Gastroesophageal sphincter (tissue), 4 donors: ENCODE data around the gene BEGAIN. TPM values are rescaled to one million over a fixed set of nuclear protein-coding genes. Genes with fewer than 3 reads are reported as not detected.

ENCODE experiments used
- ATAC-seq: fragments of 150-250 bp; one replicate; pipeline ENCODE4 v1.9.1; 2016; ENCODE audit warnings: mild to moderate bottlenecking, moderate library complexity
- H3K27ac ChIP-seq, 4 donors: fragments of 200-600 bp; sonication (generic) in 3 of 4; 1 replicate in 3 of 4; 2 replicates in 1 of 4; pipeline ENCODE4 v1.5.1; 2016 to 2019
- H3K27me3 ChIP-seq: fragments of 200-600 bp; sonication (generic); one replicate; pipeline ENCODE4 v1.5.1; 2019
- H3K36me3 ChIP-seq, 2 donors: fragments of 200-600 bp; sonication (generic); one replicate each; pipeline ENCODE4 v1.5.1; 2019; ENCODE audit warnings: control low read depth in 1 of 2
- H3K4me1 ChIP-seq, 3 donors: fragments of 200-600 bp; sonication (generic); 1 replicate in 2 of 3; 2 replicates in 1 of 3; pipeline ENCODE4 v1.5.1; 2016 to 2019; ENCODE audit warnings: control low read depth in 2 of 3
- H3K4me3 ChIP-seq, 2 donors: fragments of 200-600 bp; sonication (generic); one replicate each; pipeline ENCODE4 v1.5.1; 2019; ENCODE audit warnings: mild to moderate bottlenecking in 1 of 2, moderate library complexity in 1 of 2
- H3K9me3 ChIP-seq, 3 donors: fragments of 200-600 bp; sonication (generic); one replicate each; pipeline ENCODE4 v1.5.1; 2017 to 2019; ENCODE audit warnings: control low read depth in 2 of 3
- EP300 ChIP-seq: sonication (generic); formaldehyde crosslinking; IDR thresholded peaks from one replicate; pipeline ENCODE4 v1.6.1; 2017; ENCODE audit warnings: antibody characterized with exemption, mild to moderate bottlenecking
- POLR2A ChIP-seq, 2 donors: fragments of 450-650 bp; IDR thresholded peaks; one replicate each; pipeline ENCODE4 v1.6.1; 2017; ENCODE audit warnings: antibody characterized with exemption in 2 of 2, mild to moderate bottlenecking in 2 of 2, moderate library complexity in 1 of 2
- POLR2AphosphoS5 ChIP-seq: sonication (generic); formaldehyde crosslinking; IDR thresholded peaks from one replicate; pipeline ENCODE4 v1.6.1; 2017; ENCODE audit warnings: antibody characterized with exemption
- WGBS, 2 donors: methylation state at CpG; one replicate each; pipeline ENCODE4 v1.1.5; 2018; ENCODE audit warnings: low coverage in 1 of 2; 5-methylcytosine and 5-hydroxymethylcytosine counted together
- total RNA-seq, 4 donors: library from RNA; depleted of rRNA; stranded (reverse); fragments of >200 nt; gene quantifications; one replicate each; pipeline ENCODE4 v1.1.0, GENCODE V29; 2016
- TF ChIP-seq, protein P1 (sequence below), 4 experiments: fragments of 200-600 bp in 2 of 4; fragments of 450-650 bp in 2 of 4; sonication (generic) in 1 of 4; IDR thresholded peaks; one replicate each; pipeline ENCODE4 v1.5.1; 2017 to 2019; ENCODE audit warnings: antibody characterized with exemption in 4 of 4, mild to moderate bottlenecking in 2 of 4, moderate library complexity in 2 of 4

Gene BEGAIN
- total RNA-seq, 4 donors from 2014 or later, result 3.9 to 5.6 (median 4.2) TPM

DNA sequence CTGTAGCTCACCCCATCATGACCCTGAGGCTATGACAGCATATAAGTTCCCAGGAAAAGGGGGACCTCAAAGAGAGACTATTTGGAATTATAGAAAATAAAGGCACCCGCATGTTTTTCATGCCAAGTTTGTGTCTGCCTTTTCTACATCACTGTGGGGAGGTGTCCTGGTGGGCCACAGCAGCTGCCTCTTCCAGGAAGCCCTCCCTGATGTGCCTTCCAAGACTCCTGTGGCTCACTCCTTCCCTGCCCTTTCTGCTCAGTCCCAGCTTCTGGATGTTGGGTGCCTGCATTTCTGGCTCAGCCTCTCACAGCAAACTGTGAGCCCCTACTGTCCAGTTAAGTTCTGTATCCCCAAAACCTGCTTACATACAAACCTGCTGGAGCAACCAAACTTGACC lies 36.3 kb upstream of the BEGAIN start:
- Histone ChIP-seq H3K27ac (no peak overlapping the region), H3K4me1 (peaks cover 0 to 13% (median 0%) of the 10 kb centered on the region in 3 donors), H3K4me3 (no peak overlapping the region), H3K27me3 (peaks cover 68% of the 10 kb centered on the region), H3K36me3 (no peaks in the 10 kb centered on the region), H3K9me3 (peaks cover 0 to 19% (median 0%) of the 10 kb centered on the region in 3 donors)
- no peak for ATAC-seq
- TF ChIP-seq EP300 (no peak), POLR2AphosphoS5 (no peak)
- TF ChIP-seq, protein P1, sequence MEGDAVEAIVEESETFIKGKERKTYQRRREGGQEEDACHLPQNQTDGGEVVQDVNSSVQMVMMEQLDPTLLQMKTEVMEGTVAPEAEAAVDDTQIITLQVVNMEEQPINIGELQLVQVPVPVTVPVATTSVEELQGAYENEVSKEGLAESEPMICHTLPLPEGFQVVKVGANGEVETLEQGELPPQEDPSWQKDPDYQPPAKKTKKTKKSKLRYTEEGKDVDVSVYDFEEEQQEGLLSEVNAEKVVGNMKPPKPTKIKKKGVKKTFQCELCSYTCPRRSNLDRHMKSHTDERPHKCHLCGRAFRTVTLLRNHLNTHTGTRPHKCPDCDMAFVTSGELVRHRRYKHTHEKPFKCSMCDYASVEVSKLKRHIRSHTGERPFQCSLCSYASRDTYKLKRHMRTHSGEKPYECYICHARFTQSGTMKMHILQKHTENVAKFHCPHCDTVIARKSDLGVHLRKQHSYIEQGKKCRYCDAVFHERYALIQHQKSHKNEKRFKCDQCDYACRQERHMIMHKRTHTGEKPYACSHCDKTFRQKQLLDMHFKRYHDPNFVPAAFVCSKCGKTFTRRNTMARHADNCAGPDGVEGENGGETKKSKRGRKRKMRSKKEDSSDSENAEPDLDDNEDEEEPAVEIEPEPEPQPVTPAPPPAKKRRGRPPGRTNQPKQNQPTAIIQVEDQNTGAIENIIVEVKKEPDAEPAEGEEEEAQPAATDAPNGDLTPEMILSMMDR (IDR thresholded peaks at IDR 0.05), result no peak
- WGBS, 2 donors, result 83 to 100% methylated on average over 1 of the region's 1 CpG

DNA sequence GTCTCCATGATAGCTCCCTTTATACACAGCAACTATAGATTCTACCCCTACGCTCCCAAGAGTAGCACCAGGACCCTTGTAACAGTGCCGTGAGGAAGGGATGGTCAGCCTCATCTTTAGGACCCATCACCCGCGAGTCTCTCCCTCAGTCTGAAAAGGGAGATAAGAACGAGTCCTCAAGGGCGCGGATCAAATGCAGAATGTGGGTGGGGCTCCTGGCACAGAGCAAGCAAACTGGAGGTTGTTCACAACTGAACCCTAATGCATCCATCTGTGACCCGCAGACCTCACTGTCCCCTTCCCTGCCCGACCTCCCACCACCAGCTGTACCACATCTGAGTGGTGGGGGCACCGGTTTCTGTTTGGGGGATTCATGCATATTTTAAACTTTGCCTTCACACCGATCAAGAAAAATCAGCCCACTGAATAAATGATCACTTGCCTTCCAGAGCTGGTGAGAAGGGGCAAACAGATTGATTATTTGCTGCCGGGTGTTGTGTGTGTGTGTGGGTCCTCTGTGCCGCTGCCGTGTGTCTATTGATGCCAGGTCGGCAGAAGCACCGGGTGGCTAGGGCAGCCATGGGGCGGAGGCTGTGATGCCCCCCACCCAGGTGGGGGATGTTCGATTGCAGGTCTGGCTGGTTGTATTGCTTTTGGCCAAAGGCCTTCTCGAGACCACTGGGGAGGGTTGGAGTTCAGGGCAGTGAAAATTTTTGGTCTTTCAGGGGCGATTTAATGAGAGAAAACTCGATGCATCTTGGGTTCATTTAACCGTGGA lies 35.7 kb upstream of the BEGAIN start:
- no peak for ATAC-seq
- TF ChIP-seq POLR2AphosphoS5, result no peak
- Histone ChIP-seq H3K4me1 (peaks cover 0 to 20% (median 0%) of the 10 kb centered on the region in 3 donors), H3K27ac (no peak overlapping the region), H3K36me3 (no peaks in the 10 kb centered on the region), H3K9me3 (peaks cover 0 to 19% (median 0%) of the 10 kb centered on the region in 3 donors), H3K4me3 (no peak overlapping the region), H3K27me3 (peaks cover 63% of the 10 kb centered on the region)
- WGBS, 2 donors, result 74 to 88% methylated on average over 9 to 14 of the region's 22 CpGs

DNA sequence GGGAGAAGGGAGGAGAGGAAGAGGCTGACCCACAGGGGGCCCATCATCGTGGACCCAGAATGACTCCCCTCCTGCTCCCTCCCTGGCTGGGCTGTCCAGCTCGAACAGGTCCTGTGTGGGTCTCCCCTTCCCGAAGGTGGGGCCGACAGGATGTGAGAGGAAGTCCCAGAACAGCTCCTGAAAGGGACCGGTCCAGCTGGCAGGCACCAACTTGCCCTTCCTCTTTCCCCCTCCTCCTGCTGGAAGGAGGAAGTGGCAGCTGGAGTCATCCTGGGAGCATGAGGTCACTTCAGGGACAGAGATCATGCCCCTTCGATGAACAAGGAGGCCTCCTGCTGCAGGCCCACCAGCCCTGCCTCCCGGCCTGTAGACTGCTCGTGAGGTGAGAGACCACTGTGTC lies 35.0 kb upstream of the BEGAIN start:
- Histone ChIP-seq H3K4me1 (peaks cover 0 to 26% (median 0%) of the 10 kb centered on the region in 3 donors), H3K27me3 (peaks cover 59% of the 10 kb centered on the region), H3K4me3 (no peak overlapping the region), H3K9me3 (peaks cover 0 to 19% (median 0%) of the 10 kb centered on the region in 3 donors), H3K36me3 (no peaks in the 10 kb centered on the region), H3K27ac (no peak overlapping the region)
- 60 to 77% methylated on average over 1 to 4 of the region's 8 CpGs for WGBS, 2 donors
- TF ChIP-seq EP300 (no peak), POLR2A (IDR thresholded peaks at IDR 0.05) (no peak), POLR2AphosphoS5 (no peak)
- TF ChIP-seq, protein P1 (IDR thresholded peaks at IDR 0.05), result no peak
- ATAC-seq, result no peak

DNA sequence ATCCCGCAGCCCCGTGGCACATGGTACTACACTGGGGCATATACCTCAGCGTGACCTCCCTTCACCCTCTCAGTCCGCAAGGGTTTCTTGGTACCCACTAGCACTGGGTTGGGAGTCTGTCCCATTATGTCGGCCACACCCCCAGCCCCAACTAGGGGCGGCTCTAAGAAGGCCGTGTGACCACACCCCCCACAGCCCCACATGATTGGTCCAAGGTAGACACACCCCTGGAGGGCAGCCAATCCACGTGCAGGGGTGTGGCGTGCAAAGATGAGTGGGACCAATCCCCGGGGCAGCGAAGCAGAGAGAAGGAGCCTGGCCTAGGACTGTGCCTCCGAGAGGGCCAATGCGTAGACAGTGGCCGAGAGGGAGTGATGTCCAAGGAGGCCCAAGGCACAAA lies 34.6 kb upstream of the BEGAIN start:
- Histone ChIP-seq H3K27ac (no peak overlapping the region), H3K4me1 (peaks cover 0 to 29% (median 0%) of the 10 kb centered on the region in 3 donors), H3K36me3 (no peaks in the 10 kb centered on the region), H3K4me3 (no peak overlapping the region), H3K9me3 (peaks cover 0 to 17% (median 0%) of the 10 kb centered on the region in 3 donors), H3K27me3 (peaks cover 59% of the 10 kb centered on the region)
- ATAC-seq, result no peak
- 70 to 93% methylated on average over 3 to 4 of the region's 14 CpGs for WGBS, 2 donors
- no peak for TF ChIP-seq POLR2A (IDR thresholded peaks at IDR 0.05)
- no peak for TF ChIP-seq EP300
- TF ChIP-seq POLR2AphosphoS5, result no peak
- TF ChIP-seq, protein P1 (IDR thresholded peaks at IDR 0.05), result no peak

DNA sequence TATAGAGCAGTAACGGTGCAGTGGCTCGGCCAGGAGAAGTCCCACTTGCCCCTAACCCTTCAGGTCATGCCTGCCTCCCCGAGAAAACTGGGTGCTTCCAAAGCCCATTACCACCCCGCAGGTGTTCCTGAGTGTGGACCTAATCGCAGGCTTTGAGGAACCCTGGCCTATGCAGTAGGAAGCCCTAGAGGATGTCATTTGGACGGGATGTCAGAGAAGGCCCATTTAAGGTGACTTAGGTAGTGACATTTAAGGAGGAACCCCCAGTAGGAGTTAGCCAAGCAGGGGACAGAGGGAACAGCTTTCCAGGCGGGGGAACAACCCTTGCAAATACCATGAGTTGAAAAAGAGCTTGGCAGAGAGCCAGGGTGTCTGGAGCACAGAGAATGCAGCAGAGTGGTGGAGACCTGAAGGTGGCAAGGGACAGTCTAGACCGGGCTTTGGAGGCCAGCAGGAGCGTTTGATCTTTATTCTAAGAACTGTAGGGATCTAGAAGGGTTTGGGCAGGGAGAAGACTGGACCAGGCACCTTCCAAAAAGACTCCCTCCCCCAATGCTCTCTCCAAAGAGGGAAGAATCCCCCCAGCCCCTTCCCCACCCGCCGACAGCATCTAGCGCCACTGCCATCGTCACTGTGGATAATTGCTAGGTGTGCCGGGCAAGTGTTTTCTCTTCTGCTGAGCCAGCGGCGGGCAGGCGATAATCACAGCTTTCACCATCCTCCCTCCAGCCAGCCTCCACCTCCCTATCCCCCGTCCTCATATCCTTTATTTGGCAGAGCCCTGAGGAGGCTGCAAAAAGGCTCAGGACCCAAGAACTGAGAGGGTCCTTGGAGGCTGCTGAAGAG lies 33.3 kb upstream of the BEGAIN start:
- peaks cover 0 to 4% (median 0%) of the 10 kb centered on the region in 3 donors for H3K9me3 ChIP-seq
- H3K27ac ChIP-seq, result no peak overlapping the region
- H3K4me3 ChIP-seq, result no peak overlapping the region
- H3K27me3 ChIP-seq, result peaks cover 48% of the 10 kb centered on the region
- 84 to 85% methylated on average over 4 to 9 of the region's 18 CpGs for WGBS, 2 donors
- ATAC-seq, result no peak
- TF ChIP-seq POLR2AphosphoS5 (no peak), EP300 (no peak), POLR2A (IDR thresholded peaks at IDR 0.05) (no peak)
- TF ChIP-seq, protein P1 (IDR thresholded peaks at IDR 0.05), result no peak
- peaks cover 0 to 29% (median 0%) of the 10 kb centered on the region in 3 donors for H3K4me1 ChIP-seq
- H3K36me3 ChIP-seq, result no peaks in the 10 kb centered on the region
